GM19372 (cell line): Measurements from ENCODE around the gene NPY2R.

Source experiments
- ATAC-seq: cut with Tn5 transposase; IDR thresholded peaks from one replicate; pipeline ENCODE4 v1.9.1; 2021; ENCODE audit warnings: mild to moderate bottlenecking, low read depth, moderate library complexity; ENCODE audit not compliant: unreplicated experiment

NPY2R gene

DNA sequence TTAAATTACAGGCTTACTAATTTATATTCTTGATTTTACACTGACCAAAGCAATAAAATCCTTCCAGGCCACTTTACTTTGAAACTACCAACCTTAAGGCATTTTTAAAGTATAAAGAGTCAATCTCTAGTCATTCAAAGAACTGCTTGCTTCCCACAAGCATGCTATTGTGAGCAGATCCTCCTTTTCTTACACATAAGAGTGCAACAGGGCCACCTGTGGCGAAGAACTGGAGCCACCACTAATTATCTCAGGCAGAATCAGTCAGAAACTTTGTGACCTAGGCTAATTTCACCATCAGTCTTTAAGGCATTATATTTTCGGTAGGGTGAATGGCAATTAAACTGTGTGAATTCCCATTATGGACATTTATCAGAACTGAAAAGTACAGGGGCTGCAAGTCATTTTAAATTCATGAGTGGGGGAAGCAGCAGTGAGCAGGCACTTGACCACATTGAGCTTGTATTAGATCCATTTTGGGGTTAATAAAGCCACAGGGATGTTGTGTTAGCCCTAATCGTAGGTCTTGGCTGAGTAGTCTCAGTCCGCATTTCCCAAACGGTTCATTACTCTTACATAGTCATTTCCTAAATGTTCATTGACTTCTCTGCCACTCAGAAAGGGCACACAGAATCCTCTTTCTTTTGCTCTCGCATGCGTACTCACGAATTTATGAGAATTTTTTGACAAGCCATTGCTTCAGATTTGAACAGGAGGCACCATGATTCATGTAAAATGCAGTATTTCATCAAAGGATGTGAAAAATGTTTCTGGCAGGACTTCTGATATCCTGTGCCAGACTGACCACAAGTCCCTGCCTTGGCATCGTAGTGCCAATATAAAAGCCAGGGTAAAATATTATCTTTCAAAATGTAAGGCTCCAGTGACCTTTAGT is 39.8 kb downstream of the NPY2R start:
- no peak for ATAC-seq

DNA sequence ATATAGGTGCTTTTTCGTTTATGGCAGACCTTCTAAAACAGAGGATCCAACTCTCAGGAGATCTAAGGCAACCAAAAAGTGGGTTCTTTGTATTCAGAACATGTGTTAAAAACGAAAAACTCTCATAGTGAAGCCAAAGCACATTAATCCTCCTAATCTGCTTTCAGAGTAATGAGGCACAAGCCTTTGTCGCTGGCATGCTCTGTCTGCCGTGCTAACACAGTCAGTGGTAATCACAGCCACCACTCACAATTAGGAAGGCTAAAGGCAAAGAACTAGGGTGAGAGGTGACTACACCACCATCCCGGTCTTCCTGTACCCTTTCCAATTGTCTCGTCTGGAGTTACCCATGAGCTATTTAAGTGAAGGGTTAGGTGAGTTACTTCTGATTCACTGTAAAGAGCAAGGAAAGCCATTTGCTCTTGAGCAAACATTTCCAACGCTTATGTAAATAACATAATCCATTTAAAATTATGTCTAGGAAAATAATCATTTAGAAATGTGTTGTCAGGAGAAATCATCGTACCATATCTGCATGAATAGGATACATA is 40.7 kb downstream of the NPY2R start:
- no peak for ATAC-seq

DNA sequence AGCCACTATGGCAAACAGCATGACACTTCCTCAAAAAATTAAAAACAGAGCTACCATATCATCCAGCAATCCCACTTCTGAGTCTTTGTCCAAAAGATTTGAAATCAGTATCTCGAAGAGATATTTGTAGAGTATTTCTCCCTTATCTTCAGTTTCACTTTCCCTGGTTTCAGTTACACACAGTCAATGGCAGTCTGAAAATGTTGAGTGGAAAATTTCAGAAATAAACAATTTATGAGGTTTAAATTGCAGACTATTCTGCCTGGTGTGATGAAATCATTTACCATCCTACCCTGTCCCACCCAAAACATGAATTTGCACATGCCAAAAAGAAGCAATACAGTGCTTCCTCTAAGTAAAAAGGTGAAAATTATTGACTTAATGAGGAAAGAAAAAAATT is 43.9 kb downstream of the NPY2R start:
- ATAC-seq = no peak

DNA sequence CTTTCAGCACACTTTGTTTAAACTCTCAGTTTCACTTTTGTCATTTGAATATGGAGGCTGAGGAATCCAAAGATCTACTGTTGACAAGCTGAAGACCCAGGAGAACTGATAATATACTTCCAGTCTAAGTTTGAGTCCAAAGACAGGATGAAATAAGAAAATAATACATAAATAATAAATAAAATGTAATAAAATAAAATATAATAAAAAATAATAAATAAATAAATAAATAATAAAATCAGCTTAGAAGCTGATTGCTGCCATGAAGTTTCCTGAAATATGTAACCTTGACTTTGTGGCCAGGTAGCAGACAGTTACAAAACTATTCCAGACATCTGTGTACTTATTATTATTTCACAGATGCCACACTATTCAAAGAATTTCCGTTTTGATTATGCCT is 55.0 kb downstream of the NPY2R start:
- no peak for ATAC-seq

DNA sequence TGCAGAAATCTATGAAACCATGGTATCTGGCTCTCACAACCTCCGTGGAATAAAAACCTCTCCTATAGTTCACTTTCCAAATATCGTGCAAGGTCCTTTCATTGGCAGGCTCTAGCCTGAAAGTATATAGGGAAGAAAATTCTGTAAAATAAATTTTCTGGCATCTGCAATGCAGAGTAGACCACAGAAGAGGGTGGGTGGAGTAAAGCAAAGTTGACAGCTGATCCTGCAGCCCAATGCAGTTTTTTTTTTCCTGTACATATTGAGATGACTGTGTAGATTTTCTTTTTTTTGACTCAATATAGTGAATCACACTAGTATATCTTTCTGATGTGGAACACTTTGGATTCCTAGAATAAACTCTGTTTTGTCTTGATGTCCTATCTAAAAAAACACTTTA is 56.7 kb downstream of the NPY2R start:
- no peak for ATAC-seq
